AG20443 (cell line): ENCODE results near the gene SCGB1C1.
"Not testable (repeated sequence)": the region's sequence is repeated elsewhere in the genome, so short reads cannot be mapped to it uniquely, and the experiment has no call there.

ENCODE experiments used
- DNase-seq: peaks from one replicate; pipeline ENCODE4 v3.0.0; 2012; ENCODE audit warnings: low spot score, mixed read lengths

SCGB1C1 gene

DNA sequence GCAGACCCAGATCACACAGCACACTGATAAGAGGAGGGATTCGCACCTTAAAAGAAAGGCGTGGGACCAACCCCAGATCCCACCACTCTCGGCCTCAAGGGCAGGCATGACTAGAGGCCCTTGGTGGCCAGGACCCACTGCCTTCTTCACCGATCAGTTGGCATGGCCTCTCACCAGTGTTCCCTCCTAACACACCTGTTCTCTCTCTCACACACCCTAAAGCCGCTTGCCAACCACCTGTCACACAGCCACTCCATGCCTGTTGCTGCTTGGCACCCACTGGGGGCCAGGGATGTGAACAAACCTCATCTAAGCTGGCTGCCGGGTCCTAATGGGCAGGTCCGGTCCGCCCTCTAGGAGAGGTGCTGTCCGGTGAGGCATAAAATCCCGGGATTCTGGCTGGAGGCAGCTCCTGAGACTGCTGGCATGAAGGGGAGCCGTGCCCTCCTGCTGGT lies at the start of gene SCGB1C1:
Gene SCGB1C1, plus strand, starts transcription at position 405 of the 455 bp plus-strand sequence. Its CDS starts 22 bp downstream, at position 427.
- DNase-seq, result not testable (repeated sequence)

DNA sequence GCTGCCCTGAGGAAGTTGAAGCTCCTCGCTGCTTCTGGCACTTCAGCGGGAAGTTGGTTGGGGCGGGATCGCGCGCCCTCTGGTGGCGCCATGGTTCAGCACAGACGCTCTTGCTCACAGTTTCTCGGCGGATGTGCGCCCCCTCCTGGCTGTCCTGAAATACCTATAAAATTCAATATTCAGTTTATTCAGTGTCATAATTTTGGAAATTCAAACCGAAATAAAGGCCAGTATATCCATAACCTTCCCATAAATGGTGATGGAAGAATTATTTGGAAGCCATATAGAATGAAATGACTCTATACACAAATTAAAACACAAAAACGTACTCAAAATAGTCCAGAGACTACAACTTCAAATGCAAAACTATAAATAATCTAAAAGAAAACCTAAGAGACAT lies 12.6 kb upstream of the SCGB1C1 start:
- not testable (repeated sequence) for DNase-seq

DNA sequence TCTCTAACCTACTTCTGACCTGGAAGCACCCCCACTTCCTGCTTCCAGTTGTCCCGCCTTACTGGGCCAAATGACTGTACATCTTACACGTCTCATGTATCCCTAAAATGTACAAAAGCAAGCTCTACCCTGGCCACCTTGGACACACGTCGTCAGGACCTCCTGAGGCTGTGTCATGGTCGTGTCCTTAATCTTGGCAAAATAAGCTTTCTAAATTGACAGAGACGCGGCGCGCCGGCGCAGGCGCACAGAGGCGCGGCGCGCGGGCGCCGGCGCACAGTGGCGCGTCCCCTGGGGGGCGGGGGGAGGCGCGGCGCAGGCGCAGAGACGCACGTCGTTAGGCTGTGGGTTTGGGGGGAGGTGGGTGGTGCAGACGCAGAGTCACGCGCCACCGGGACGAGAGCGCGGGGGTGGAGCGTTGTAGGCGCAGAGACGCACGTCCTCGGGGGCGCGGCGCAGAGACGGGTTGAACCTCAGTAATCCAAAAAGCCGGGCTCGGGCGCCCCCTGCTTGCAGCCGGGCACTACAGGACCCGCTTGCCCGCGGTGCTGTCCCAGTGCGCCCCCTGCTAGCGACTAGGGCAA lies 3.6 kb upstream of the SCGB1C1 start:
- not testable (repeated sequence) for DNase-seq

DNA sequence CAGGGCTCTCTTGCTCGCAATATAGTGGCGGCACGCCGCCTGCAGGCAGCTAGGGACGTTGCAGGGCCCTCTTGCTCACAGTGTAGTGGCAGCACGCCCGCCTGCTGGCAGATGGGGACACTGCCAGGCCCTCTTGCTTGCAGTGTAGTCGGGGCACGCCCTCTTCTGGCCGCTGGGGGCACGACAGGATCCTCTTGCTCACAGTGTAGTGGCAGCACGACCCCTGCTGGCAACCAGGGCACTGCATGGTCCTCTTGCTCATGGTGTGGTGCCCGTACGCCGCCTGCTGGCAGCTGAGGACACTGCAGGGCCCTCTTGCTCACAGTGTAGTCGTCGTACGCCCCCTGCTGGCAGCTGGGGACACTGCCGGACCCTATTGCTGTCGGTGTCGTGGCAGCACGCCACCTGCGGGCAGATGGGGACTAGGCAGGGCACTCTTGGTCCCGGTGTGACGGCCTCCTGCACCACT lies 3.0 kb upstream of the SCGB1C1 start:
- DNase-seq, result not testable (repeated sequence)

DNA sequence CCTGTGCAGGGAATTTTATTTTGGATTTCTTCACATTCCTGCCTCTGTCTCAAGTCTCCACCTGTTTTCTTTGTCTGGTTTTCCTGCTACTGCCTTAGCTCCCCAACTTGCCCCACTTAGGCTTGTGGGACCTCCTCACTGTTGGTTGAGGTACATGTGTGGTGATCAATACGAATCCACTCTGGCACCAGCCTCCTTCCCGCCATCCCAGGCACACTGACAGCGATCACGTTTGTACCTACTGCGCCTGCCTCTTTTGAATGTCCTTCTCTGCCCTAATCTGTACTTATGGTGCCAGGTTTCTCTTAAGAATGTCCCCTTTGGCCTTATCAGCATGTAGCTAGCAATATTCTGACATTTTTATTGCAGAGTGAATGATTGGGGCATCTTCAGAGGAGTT lies 2.3 kb upstream of the SCGB1C1 start:
- DNase-seq, result not testable (repeated sequence)

DNA sequence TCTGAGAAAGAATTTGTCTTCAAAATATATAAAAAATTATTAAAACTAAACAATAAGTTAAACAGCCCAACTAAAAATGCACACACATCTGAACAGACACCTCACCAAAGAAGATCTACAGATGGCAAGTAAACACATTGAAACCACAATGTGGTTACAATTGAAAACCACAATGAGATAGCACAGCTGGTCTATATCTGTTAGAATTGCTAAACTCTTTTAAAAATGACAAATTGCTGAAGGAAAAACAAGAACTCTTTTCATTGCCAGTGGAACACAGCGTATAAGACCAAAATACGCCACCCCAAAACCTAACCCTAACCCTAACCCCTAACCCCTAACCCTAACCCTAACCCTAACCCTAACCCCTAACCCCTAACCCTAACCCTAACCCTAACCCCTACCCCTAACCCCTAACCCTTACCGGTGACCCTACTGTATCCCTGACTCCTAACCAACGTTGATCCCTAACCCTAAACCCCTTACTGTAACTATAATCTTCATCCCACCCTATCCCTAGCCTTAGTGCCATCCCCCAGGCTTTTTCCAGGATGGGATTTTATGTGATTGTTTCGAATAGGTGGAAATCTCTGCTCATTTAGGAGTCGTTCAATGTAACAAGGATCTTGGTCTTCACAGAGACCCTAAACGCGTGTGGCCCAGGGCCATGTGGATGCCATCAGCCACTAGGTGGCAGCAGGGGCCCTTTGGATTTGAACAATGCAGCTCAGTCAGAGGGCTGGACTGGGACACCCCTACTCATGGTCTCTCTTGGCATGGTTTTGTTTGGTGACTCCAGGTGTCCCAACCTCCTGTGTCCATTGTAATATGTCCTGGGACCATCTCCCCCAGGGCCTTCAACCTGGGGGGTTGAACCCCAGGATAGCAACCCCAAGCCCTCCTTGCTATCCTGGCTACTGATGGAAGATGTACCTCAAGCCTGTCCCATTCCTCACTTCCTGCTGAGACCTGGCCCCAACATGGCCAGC lies 1.1 kb upstream of the SCGB1C1 start:
- not testable (repeated sequence) for DNase-seq

DNA sequence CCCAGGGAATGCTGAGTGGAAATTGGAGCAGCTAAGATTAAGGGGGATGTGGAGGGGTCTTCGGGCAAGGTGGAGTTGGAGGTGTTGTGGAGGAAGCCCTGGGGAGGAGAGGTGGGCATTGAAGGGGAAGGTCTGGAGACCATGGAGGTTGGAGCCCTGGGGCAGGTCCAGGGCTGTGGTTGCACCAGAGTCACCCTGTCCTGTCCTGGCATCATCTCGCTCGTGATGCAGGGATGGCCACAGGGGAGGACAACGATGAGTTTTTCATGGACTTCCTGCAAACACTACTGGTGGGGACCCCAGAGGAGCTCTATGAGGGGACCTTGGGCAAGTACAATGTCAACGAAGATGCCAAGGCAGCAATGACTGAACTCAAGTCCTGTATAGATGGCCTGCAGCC lies 603 bp downstream of the SCGB1C1 start:
- not testable (repeated sequence) for DNase-seq

DNA sequence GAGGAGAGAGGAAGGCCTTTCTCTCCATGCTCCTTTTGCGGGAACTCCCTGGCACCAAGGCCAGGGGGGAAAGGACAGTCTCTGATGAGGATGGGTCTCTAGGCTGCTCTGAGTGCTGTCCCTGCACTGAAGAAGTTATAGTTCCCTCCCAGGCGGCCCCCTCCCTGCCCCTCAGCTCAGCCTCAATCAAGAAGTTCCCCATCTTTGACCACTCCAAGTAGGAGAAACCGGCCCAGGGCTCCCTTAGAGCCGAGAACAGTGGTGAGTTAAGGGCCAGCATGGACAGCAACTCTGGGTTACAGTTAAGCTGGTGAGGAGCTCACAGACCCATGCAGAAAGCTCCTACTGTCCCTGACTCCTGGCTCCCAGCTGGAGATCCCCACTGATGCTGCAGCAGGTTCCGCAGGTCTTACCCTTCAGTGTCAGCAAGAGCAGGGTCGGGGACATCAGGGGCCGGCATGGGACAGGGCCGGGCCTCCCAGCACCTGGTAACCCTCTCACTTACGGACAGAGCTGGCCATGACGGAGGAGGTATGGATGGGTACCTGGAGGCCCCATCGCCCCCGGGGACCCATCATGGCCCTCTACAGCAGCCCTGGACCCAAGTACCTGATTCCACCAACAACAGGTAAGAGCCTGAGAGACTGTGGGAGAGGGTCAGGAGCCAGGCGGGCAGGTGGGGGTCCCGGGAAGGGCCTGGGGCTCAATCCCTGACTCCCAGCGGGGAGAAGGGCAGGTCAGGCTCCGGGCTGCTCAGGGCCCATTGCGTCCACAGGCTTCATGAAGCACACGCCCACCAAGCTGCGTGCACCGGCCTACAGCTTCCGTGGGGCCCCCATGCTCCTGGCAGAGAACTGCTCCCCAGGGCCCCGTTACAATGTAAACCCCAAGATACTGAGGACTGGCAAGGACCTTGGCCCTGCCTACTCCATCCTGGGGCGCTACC lies 4.2 kb downstream of the SCGB1C1 start:
- DNase-seq, result no peak

DNA sequence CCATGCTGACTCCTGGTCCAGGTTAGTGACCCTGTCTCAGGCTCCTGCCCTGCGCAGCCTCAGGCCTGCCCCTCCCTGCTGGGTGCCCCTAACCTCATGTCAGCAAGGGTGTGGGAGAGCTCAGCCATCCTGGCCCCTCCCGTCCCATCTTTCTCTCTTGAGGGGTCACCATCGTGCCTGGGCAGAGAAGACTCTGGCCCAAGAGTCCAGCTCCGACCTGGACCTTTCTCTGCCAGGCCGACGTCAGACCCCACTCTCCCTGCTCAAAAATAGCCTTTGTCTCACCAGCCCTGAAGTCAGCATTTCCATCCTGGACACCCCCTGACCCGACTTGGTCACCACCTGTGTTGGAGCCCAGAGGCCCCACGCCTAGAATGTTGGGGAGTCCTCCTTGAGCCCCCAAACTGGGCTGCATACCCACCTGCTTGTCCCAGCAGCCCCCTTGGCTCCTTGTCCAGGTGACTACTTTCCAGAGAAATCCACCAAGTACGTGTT lies 4.9 kb downstream of the SCGB1C1 start:
- no peak for DNase-seq

DNA sequence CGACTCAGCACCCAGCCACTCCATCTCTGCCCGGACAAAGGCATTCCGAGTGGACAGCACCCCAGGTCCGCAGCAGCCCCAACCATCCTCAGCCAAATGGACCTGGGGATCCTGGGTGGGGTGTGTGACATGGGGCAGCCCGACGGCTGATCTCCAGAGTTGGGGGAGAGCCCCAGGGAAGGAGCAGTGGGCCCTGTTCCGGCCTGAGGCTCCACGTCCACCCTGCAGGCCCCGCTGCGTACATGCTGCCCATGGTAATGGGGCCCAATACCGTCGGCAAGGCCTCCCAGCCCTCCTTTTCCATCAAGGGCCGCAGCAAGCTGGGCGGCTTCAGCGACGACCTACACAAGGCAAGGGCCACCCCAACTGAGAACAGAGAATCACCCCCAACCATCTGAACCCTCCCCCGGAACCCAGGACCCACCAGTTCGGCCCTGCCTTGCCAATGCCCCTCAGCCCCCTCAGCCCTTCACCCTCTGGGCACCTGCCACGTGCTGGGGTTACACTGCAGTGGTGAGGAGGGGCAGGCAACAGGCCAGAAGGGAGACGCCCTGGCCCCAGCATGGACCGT lies 5.4 kb downstream of the SCGB1C1 start:
- no peak for DNase-seq

DNA sequence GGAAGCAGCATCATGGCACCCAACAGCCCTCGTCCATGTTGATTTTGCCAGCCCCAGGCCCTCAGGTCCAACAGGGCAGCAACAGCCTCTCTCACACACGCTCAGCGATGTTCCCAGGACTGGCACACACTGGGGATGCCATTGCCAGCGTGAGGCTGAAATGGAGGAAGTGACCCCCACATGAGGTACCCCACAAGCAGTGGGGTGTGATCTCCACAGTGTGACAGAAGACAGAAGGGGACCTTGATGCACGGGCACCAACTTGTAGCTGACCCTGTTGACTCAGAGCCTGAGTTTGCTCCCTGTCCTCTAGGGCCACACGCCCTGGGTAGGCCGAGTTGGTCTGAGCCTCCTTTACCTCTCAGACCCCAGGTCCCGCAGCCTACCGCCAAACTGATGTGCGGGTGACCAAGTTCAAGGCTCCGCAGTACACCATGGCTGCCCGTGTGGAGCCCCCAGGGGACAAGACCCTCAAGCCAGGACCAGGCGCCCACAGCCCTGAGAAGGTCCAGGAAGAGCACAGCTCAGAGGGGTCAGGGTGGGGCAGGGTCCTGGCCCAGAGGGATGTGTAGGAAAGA lies 6.2 kb downstream of the SCGB1C1 start:
- no peak for DNase-seq

DNA sequence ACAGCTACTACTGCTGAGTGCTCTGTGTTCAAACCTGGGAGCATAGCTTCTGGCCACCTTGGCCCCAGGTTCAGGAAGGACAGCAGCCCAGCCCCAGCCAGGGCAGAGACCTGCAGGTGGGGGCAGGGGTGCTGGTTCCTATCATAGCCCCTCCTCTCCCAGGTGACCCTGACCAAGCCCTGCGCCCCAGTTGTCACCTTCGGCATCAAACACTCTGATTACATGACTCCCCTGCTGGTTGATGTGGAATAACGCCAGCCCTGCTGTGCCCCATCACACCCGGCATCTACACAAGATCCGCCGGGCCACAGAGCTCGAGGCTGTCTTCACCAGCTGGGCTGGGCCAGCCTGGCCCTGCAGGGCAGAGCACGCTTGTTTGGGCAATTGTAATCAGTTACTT lies 6.9 kb downstream of the SCGB1C1 start:
- DNase-seq, result no peak

DNA sequence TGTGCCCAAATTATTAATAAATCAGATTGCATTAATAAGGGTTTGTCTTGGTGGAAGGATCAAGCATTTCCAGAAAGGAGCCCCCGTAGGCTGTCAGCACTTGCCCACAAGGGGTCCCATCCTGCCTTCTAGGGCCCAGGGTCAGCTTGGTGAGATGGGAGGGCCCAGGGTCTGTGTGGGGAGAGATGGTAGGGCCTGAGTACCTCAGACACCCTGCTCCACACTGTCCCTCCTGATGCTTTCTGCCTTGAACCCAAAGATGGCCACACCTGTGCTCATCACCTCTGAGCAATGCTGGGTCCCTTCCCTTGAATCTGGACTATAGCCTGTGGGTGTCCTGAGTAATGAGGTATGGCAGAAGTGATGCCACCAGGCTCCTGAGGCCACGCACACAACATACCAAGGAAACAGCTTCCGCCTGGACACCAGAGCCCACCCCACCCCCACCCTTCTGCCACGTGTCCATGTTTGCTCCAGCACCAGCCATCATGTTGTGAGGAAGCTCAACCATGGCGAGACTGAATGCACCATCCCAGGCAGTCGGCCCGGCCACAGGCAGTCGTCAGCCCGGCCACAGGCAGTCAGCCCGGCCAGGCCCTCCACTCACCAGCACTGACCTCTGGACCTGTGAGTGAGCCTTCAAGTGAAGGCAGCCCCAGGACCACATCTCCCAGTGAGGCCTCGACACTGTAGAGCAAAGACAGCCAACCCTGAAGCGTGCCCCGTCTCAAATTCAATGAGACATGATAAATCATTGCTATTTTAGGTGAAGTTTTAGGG lies 7.5 kb downstream of the SCGB1C1 start:
- no peak for DNase-seq

DNA sequence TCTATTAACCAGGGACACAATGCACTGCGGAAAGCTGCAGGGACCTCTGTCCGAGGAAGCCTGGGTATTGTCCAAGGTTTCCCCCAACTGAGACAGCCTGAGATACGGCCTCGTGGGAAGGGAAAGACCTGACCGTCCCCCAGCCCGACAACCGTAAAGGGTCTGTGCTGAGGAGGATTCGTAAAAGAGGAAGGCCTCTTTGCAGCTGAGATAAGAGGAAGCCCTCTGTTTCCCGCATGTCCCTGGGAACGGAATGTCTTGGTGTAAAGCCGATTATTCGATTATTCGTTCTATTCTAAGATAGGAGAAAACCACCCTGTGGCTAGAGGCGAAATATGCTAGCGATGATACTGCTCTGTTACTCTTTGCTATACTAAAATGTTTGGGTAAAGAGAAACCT lies 9.1 kb downstream of the SCGB1C1 start:
- no peak for DNase-seq

DNA sequence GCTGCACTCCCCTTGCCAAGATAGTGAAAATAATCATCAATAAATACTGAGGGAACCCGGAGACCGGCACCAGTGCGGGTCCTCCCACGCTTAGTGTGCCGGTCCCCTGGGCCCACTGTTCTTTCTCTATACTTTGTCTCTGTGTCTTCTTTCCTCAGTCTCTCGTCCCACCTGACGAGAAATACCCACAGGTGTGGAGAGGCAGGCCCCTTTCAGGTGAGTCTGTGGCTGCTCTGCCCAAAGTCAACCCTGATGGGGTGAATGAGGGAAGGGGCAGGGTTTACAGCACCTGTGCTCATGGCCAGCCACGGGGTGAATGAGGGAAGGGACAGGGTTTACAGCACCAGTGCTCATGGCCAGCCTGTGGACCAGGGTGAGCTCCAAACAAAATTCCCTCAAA lies 9.6 kb downstream of the SCGB1C1 start:
- no peak for DNase-seq

DNA sequence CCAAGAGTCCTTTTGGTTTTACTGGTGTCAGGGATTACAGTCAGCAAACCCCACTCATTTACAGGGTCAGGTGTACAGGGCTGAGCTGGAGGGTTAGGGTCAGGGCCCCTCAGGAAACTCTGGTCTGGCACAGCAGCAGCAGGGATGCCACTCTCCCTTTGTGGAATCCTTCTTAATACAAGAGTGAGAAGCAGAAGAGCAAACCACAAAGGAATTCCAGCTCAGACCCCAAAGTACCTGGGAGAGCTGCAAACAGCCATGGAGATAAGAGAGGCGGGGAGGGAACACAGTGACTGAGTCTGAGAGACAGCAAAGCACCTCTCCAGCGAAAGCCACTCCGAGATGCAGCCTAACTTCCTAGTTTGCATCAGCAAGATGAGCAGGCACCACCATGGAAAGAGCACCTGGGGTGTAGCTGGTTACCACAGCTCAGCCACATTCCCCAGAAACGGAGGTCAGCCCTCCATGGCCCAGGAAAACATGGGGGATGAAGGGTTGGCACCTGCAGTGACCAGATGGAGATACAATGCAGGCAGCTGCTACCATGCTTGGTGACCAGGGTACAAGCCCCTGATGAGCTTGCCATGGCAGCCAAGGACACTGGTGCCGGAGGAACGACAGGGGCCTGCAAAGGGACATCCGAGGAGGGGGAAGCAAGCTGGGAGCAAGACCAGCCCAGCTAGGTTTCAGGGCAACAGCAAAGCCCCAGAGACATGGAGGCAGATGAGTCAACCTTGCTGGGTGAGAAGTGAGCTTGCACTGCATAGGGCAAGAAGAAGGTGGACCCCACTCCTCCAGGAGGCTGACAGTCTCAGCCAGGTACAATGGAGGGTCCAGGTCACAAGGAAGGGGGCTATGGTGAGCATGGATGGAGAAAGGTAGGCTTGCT lies 10.4 kb downstream of the SCGB1C1 start:
- no peak for DNase-seq

DNA sequence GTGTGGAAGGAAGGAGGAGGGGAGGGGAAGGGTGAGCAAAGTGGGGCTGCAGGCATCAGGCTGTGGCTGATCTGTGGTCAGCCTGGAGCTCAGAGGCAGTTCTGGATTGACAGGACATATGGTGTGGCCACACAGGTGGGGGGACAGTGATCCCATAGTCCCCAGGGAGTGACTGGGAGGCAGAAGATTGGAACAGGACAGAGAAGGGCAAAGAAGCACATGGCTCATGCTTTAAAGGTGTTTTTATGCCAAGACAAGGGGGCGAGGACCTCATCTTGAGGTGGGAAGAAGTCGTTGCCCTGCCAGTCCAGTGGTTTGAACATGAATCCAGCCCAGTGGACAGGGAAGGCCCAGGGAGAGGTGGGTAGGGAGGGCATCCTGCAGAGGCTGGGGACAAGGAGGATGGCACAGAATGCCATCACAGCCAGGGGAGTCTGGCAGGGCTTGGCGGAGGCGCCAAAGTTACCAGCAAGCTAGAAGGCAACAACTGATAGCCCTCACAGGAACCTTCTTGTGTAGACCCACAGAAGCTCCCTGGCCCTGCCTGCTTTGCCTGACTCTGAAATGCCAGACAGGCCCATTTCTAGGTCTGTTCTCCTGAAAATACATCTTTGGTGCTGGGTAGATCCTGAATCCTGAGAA lies 11.2 kb downstream of the SCGB1C1 start:
- no peak for DNase-seq

DNA sequence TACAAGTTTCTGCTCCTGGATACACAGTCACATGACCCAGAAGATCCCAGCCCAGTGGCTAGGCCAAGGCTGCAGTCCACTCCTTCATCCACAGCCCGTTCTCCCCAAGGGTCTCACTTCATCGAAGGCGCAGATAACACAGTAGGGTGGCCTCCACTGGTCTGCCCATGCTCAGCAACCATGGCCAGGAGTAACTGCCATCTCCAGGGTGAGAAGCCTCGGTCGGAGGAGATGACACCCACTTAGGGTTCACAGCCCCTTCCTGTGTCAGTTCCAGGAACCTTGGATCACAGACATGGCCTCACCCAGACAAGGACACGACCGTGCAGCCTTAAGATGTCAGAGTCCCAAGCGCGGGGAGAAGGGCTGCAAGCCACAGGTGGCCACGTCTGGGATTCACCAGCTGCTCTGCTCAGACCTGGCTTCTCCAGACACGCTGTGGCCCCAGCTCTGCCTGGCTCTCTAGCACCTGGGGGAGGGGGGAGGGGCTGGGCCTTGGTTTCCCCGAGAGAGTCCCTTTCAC lies 11.8 kb downstream of the SCGB1C1 start:
- no peak for DNase-seq
